Measurements from ENCODE around the gene KLK1.

DNA sequence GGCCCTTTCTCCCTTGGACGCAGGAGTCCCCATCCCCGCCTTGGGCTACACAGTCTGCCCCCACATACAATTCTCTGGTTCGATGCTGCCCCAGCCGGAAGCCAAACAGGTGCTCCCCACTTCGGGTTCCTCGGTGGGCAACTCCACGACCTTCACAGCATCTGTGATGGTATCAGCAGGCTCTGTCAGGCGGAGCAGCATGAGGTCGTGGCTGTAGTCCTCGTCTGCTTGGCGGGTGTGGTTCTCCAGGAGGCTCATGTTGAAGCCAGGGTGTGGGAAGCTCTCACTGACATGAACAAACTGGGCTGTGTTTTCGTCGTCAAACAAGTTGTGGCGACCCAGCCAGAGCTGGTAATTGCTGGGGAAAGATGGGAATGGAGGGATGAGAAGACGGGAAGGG is 3.5 kb downstream of the KLK1 start:
- TF ChIP-seq, protein P1, sequence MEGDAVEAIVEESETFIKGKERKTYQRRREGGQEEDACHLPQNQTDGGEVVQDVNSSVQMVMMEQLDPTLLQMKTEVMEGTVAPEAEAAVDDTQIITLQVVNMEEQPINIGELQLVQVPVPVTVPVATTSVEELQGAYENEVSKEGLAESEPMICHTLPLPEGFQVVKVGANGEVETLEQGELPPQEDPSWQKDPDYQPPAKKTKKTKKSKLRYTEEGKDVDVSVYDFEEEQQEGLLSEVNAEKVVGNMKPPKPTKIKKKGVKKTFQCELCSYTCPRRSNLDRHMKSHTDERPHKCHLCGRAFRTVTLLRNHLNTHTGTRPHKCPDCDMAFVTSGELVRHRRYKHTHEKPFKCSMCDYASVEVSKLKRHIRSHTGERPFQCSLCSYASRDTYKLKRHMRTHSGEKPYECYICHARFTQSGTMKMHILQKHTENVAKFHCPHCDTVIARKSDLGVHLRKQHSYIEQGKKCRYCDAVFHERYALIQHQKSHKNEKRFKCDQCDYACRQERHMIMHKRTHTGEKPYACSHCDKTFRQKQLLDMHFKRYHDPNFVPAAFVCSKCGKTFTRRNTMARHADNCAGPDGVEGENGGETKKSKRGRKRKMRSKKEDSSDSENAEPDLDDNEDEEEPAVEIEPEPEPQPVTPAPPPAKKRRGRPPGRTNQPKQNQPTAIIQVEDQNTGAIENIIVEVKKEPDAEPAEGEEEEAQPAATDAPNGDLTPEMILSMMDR (conservative IDR thresholded peaks at IDR 0.05; ENCODE audit: low read depth, low read length), result no peak
- TF ChIP-seq EZH2 (IDR thresholded peaks at IDR 0.05; ENCODE audit: borderline replicate concordance, low read depth, low read length, poor library complexity, severe bottlenecking), result no peak
